Suprapubic skin (tissue), 4 donors: ENCODE measurements around the gene IRF4. TPM values are rescaled to one million over a fixed set of nuclear protein-coding genes. Genes with fewer than 3 reads are reported as not detected.

ENCODE experiments used
- DNase-seq, 2 donors: peaks; one replicate each; pipeline ENCODE4 v3.0.0-alpha.2; 2019; ENCODE audit warnings: low spot score in 2 of 2
- H3K27ac ChIP-seq: fragments of 200-600 bp; sonication (generic); one replicate; pipeline ENCODE4 v1.5.1; 2019
- H3K27me3 ChIP-seq: fragments of 200-600 bp; sonication (generic); one replicate; pipeline ENCODE4 v1.5.1; 2019
- H3K36me3 ChIP-seq: fragments of 200-600 bp; sonication (generic); one replicate; pipeline ENCODE4 v1.5.1; 2019
- H3K4me1 ChIP-seq: fragments of 200-600 bp; sonication (generic); one replicate; pipeline ENCODE4 v1.5.1; 2019
- H3K4me3 ChIP-seq: fragments of 200-600 bp; sonication (generic); one replicate; pipeline ENCODE4 v1.5.1; 2019; ENCODE audit warnings: mild to moderate bottlenecking
- H3K9me3 ChIP-seq: fragments of 200-600 bp; sonication (generic); one replicate; pipeline ENCODE4 v1.5.1; 2019
- CTCF ChIP-seq, 2 donors: fragments of 200-600 bp in 1 of 2; fragments of 450-650 bp in 1 of 2; sonication (generic) in 1 of 2; IDR thresholded peaks; one replicate each; pipeline ENCODE4 v1.5.1; 2016 to 2019; ENCODE audit warnings: antibody characterized with exemption in 2 of 2, mild to moderate bottlenecking in 1 of 2, moderate library complexity in 1 of 2
- EP300 ChIP-seq: sonication (generic); formaldehyde crosslinking; IDR thresholded peaks from one replicate; pipeline ENCODE4 v1.6.1; 2017; ENCODE audit warnings: antibody characterized with exemption
- POLR2A ChIP-seq, 2 donors: fragments of 450-650 bp; IDR thresholded peaks; one replicate each; pipeline ENCODE4 v1.6.1; 2017; ENCODE audit warnings: antibody characterized with exemption in 2 of 2, mild to moderate bottlenecking in 2 of 2, moderate library complexity in 2 of 2
- POLR2AphosphoS5 ChIP-seq, 3 donors: sonication (generic); formaldehyde crosslinking; IDR thresholded peaks; one replicate each; pipeline ENCODE4 v1.6.1; 2017; ENCODE audit warnings: antibody characterized with exemption in 3 of 3
- WGBS: methylation state at CpG from one replicate; pipeline ENCODE4 v1.1.5; 2018; 5-methylcytosine and 5-hydroxymethylcytosine counted together
- total RNA-seq, 4 donors: library from RNA; depleted of rRNA; stranded (reverse); fragments of >200 nt; gene quantifications; one replicate each; pipeline ENCODE4 v1.1.0, GENCODE V29; 2016

Gene IRF4
- total RNA-seq, 4 donors from 2014 or later: 17.3 to 22.8 (median 20.4) TPM

- no peak overlapping the region for H3K4me3 ChIP-seq
- DNase-seq: no peak
- no peak overlapping the region for H3K27ac ChIP-seq
- 82% methylated on average over 5 of the region's 5 CpGs for WGBS
- TF ChIP-seq CTCF (IDR thresholded peaks at IDR 0.05): no peak
- no peak for TF ChIP-seq EP300
- no peak for TF ChIP-seq POLR2A (IDR thresholded peaks at IDR 0.05)
- H3K9me3 ChIP-seq: no peaks in the 10 kb centered on the region
- H3K27me3 ChIP-seq: peaks cover 57% of the 10 kb centered on the region
- no peaks in the 10 kb centered on the region for H3K36me3 ChIP-seq
- H3K4me1 ChIP-seq: peaks cover 14% of the 10 kb centered on the region
Observed at GRCh38 chr6:397604-398003, 6.1 kb downstream of the IRF4 start.

GRCh38 chr6:398065-398464 lies 6.5 kb downstream of the IRF4 start:
- H3K27me3 ChIP-seq: peaks cover 57% of the 10 kb centered on the region
- 94% methylated on average over 2 of the region's 2 CpGs for WGBS

GRCh38 chr6:398558-399078 lies 7.1 kb downstream of the IRF4 start:
- no peak for TF ChIP-seq POLR2A (IDR thresholded peaks at IDR 0.05)
- TF ChIP-seq POLR2AphosphoS5 (IDR thresholded peaks at IDR 0.05): no peak
- TF ChIP-seq CTCF (IDR thresholded peaks at IDR 0.05): no peak
- TF ChIP-seq EP300: no peak
- H3K36me3 ChIP-seq: no peaks in the 10 kb centered on the region
- H3K4me1 ChIP-seq: peaks cover 9% of the 10 kb centered on the region
- H3K4me3 ChIP-seq: no peak overlapping the region
- H3K27ac ChIP-seq: no peak overlapping the region
- H3K27me3 ChIP-seq: peaks cover 57% of the 10 kb centered on the region
- DNase-seq: no peak
- no peaks in the 10 kb centered on the region for H3K9me3 ChIP-seq
- WGBS: 89% methylated on average over 13 of the region's 13 CpGs

More at GRCh38 chr6:398065-398464, 6.5 kb downstream of the IRF4 start:
- Histone ChIP-seq H3K36me3 (no peaks in the 10 kb centered on the region), H3K4me3 (no peak overlapping the region), H3K9me3 (no peaks in the 10 kb centered on the region), H3K4me1 (peaks cover 11% of the 10 kb centered on the region), H3K27ac (no peak overlapping the region)
- DNase-seq: no peak
- TF ChIP-seq POLR2AphosphoS5 (IDR thresholded peaks at IDR 0.05) (no peak), POLR2A (IDR thresholded peaks at IDR 0.05) (no peak), CTCF (IDR thresholded peaks at IDR 0.05) (no peak), EP300 (no peak)

GRCh38 chr6:399785-400534 lies 8.4 kb downstream of the IRF4 start:
- no peak for DNase-seq
- Histone ChIP-seq H3K9me3 (no peaks in the 10 kb centered on the region), H3K4me3 (no peak overlapping the region), H3K27me3 (peaks cover 53% of the 10 kb centered on the region), H3K36me3 (no peaks in the 10 kb centered on the region), H3K27ac (no peak overlapping the region), H3K4me1 (peaks cover 5% of the 10 kb centered on the region)
- no peak for TF ChIP-seq CTCF (IDR thresholded peaks at IDR 0.05)
- TF ChIP-seq EP300: no peak
- no peak for TF ChIP-seq POLR2A (IDR thresholded peaks at IDR 0.05)
- TF ChIP-seq POLR2AphosphoS5 (IDR thresholded peaks at IDR 0.05): no peak
- WGBS: 76% methylated on average over 11 of the region's 11 CpGs

GRCh38 chr6:400815-401214 lies 9.3 kb downstream of the IRF4 start:
- Histone ChIP-seq H3K4me1 (peaks cover 5% of the 10 kb centered on the region), H3K27me3 (peaks cover 48% of the 10 kb centered on the region), H3K36me3 (no peaks in the 10 kb centered on the region), H3K4me3 (no peak overlapping the region), H3K27ac (no peak overlapping the region), H3K9me3 (no peaks in the 10 kb centered on the region)
- no peak for DNase-seq
- TF ChIP-seq POLR2A (IDR thresholded peaks at IDR 0.05) (no peak), EP300 (no peak), CTCF (IDR thresholded peaks at IDR 0.05) (no peak), POLR2AphosphoS5 (IDR thresholded peaks at IDR 0.05) (no peak)
- WGBS: 89% methylated on average over 6 of the region's 6 CpGs
